ENCODE data around the gene STXBP4. TPM values are rescaled to one million over a fixed set of nuclear protein-coding genes. Genes with fewer than 3 reads are reported as not detected.

STXBP4 gene
- total and polyA plus RNA-seq, 7 donors: 0.53 to 4.1 (median 2.3) TPM

DNA sequence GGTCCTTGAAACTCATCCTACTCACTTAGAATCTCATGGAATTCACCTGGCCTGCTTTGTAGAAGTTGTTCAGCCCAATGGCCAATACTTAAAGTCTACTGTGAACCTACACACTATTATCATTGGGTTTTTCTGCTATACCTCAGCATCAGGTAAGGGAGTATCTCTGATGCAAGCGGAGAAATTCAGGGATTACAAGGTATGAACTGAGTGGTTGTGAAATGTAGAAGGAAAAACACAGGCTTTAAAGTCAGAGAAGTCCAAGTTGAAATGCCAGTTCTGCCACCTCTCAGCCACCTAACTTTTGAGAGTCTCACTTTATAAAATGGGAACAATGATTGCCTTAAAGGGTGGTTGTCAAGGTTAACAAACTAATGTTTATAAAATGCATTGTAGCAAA, 31.1 kb upstream of the STXBP4 start:
- intact Hi-C loops (cut with DNase I): no loop called here
- no peaks in the 10 kb centered on the region for H3K4me1 ChIP-seq
- H3K36me3 ChIP-seq (ENCODE audit: insufficient read depth in 1 of 2, low read depth in 1 of 2): peaks cover 0 to 43% of the 10 kb centered on the region in 2 donors
- TF ChIP-seq, protein P1, sequence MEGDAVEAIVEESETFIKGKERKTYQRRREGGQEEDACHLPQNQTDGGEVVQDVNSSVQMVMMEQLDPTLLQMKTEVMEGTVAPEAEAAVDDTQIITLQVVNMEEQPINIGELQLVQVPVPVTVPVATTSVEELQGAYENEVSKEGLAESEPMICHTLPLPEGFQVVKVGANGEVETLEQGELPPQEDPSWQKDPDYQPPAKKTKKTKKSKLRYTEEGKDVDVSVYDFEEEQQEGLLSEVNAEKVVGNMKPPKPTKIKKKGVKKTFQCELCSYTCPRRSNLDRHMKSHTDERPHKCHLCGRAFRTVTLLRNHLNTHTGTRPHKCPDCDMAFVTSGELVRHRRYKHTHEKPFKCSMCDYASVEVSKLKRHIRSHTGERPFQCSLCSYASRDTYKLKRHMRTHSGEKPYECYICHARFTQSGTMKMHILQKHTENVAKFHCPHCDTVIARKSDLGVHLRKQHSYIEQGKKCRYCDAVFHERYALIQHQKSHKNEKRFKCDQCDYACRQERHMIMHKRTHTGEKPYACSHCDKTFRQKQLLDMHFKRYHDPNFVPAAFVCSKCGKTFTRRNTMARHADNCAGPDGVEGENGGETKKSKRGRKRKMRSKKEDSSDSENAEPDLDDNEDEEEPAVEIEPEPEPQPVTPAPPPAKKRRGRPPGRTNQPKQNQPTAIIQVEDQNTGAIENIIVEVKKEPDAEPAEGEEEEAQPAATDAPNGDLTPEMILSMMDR (IDR thresholded peaks at IDR 0.05): no peak
- no peak overlapping the region for H3K27ac ChIP-seq
- 99 to 100% (median 100%) methylated on average over 1 of the region's 1 CpG for WGBS, 3 donors
- no peaks in the 10 kb centered on the region for H3K27me3 ChIP-seq (ENCODE audit: insufficient read depth in 3 of 3, low read length in 2 of 3)
- DNase-seq (no peak), ATAC-seq (no peak)
- no peak overlapping the region for H3K4me3 ChIP-seq
- H3K9me3 ChIP-seq: no peaks in the 10 kb centered on the region

DNA sequence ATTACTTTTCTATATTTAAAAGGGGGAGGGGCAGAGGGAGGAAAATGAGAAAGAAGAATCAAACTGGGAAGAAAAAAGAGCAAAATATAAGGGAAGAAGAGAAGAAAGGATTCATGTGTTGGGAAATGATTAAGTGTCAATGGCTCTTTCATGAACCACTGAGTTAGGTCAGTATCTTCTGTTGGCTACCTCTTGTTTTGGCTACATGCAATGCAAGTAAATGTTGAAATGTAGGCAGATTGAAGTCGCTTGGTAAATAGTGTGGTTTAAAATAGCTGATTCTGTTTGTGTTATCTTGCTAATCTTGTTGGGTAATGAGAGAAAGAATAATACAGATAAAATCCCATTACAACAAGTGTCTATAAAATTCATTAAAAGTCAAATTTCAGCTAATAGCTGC, 27.3 kb upstream of the STXBP4 start:
- Histone ChIP-seq H3K4me3 (no peak overlapping the region), H3K4me1 (no peaks in the 10 kb centered on the region), H3K36me3 (ENCODE audit: insufficient read depth in 1 of 2, low read depth in 1 of 2) (peaks cover 0 to 27% of the 10 kb centered on the region in 2 donors), H3K27ac (no peak overlapping the region), H3K27me3 (ENCODE audit: insufficient read depth in 3 of 3, low read length in 2 of 3) (no peaks in the 10 kb centered on the region), H3K9me3 (no peaks in the 10 kb centered on the region)
- intact Hi-C loops (cut with DNase I): no loop called here
- DNase-seq (no peak), ATAC-seq (no peak)
- WGBS, 3 donors: 90 to 97% (median 94%) methylated on average over 1 of the region's 1 CpG
- TF ChIP-seq, protein P1 (IDR thresholded peaks at IDR 0.05): no peak

DNA sequence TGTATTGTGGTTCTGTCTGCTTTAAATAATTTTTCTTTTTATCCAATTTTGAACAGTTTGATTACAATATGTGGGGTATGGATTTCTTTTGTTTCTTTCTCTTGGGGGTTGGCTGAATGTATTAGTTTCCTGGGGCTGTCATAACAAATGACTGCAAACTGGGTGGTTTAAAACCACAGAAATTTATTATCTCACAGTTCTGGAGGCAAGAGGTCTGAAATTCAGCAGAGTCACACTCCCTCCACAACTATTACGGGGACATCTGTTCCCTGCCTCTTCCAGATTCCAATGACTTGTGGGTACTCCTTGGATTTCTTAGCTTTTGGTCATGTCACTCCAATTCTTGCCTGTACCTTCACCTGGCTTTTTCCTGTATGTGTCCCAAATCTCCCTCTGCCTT, 23.8 kb upstream of the STXBP4 start:
- no peaks in the 10 kb centered on the region for H3K27me3 ChIP-seq (ENCODE audit: insufficient read depth in 3 of 3, low read length in 2 of 3)
- 65 to 81% (median 80%) methylated on average over 1 of the region's 1 CpG for WGBS, 3 donors
- DNase-seq (no peak), ATAC-seq (no peak)
- no peaks in the 10 kb centered on the region for H3K9me3 ChIP-seq
- TF ChIP-seq, protein P1 (IDR thresholded peaks at IDR 0.05): no peak
- H3K36me3 ChIP-seq (ENCODE audit: insufficient read depth in 1 of 2, low read depth in 1 of 2): no peaks in the 10 kb centered on the region
- H3K4me3 ChIP-seq: no peak overlapping the region
- no peaks in the 10 kb centered on the region for H3K4me1 ChIP-seq
- intact Hi-C loops (cut with DNase I): no loop called here
- H3K27ac ChIP-seq: no peak overlapping the region

DNA sequence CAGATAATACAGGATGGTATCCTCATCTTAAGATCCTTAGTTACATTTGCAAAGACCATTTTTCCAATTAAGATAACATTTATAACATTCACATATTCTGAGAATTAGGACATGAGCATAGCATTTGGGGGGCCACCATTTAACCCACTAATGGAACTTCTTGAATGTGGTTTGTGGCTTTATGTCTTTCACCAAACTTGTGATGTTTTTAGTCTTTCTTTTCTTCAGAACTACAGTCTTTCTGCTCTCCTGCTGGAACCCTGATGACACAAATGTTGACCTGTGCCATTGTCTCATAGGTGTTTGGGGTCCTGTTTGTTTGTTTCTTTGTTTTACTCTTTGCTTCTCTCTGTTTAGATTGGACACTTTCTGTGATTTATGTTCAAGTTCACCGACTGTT, 23.3 kb upstream of the STXBP4 start:
- Histone ChIP-seq H3K4me1 (no peaks in the 10 kb centered on the region), H3K4me3 (no peak overlapping the region), H3K36me3 (ENCODE audit: insufficient read depth in 1 of 2, low read depth in 1 of 2) (no peaks in the 10 kb centered on the region), H3K27ac (no peak overlapping the region), H3K9me3 (no peaks in the 10 kb centered on the region), H3K27me3 (ENCODE audit: insufficient read depth in 3 of 3, low read length in 2 of 3) (no peaks in the 10 kb centered on the region)
- TF ChIP-seq, protein P1 (IDR thresholded peaks at IDR 0.05): no peak
- WGBS, 3 donors: 52 to 70% (median 63%) methylated on average over 1 of the region's 1 CpG
- ATAC-seq (no peak), DNase-seq (no peak)
- intact Hi-C loops (cut with DNase I): no loop called here

DNA sequence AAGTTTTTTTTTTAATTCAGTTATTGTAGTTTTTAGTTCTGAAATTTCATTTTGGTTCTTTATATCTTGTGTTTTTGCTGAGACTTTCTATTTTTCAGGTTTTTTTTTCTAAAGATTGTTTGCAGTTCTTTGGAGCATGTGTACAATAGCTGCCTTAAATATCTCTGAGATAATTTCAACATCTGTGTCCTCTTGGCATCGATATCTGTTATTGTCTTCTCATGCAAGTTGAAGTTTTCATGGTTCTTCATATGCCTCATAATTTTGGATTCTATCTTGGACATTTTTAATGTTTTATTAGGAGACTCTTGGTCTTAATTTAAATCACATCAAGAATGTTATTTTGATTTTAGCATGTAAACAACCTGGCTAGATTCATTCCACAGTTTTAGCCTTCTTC, 22.9 kb upstream of the STXBP4 start:
- WGBS, 3 donors: 54 to 74% (median 66%) methylated on average over 1 of the region's 1 CpG
- no peaks in the 10 kb centered on the region for H3K4me1 ChIP-seq
- H3K36me3 ChIP-seq (ENCODE audit: insufficient read depth in 1 of 2, low read depth in 1 of 2): no peaks in the 10 kb centered on the region
- no peaks in the 10 kb centered on the region for H3K27me3 ChIP-seq (ENCODE audit: insufficient read depth in 3 of 3, low read length in 2 of 3)
- no peak overlapping the region for H3K27ac ChIP-seq
- TF ChIP-seq, protein P1 (IDR thresholded peaks at IDR 0.05): no peak
- H3K4me3 ChIP-seq: no peak overlapping the region
- H3K9me3 ChIP-seq: no peaks in the 10 kb centered on the region
- intact Hi-C loops (cut with DNase I): no loop called here
- ATAC-seq (no peak), DNase-seq (no peak)
